H9 (cell line): ENCODE data around the gene FAM204A. TPM values are rescaled to one million over a fixed set of nuclear protein-coding genes. Genes with fewer than 3 reads are reported as not detected.

ENCODE experiments used
- DNase-seq: peaks from one replicate; pipeline ENCODE4 v3.0.0-alpha.2; 2017
- H2AFZ ChIP-seq: one replicate; pipeline ENCODE4 v1.6.1; 2013; ENCODE audit warnings: mild to moderate bottlenecking, low read length, control low read depth, moderate library complexity
- H2AK5ac ChIP-seq: 2 replicates; pipeline ENCODE4 v1.6.1; 2013; ENCODE audit warnings: low read length, control low read depth, mixed read lengths; ENCODE audit not compliant: insufficient read length
- H2BK120ac ChIP-seq: one replicate; pipeline ENCODE4 v1.6.1; 2013; ENCODE audit warnings: low read depth, mild to moderate bottlenecking, low read length, control low read depth, inconsistent platforms; ENCODE audit not compliant: poor library complexity, severe bottlenecking
- H2BK12ac ChIP-seq: 2 replicates; pipeline ENCODE4 v1.6.1; 2013; ENCODE audit warnings: low read length, control low read depth, mixed read lengths, low read depth; ENCODE audit not compliant: insufficient read length
- H2BK15ac ChIP-seq: 2 replicates; pipeline ENCODE4 v1.6.1; 2013; ENCODE audit warnings: low read depth, low read length, control low read depth
- H2BK20ac ChIP-seq: one replicate; pipeline ENCODE4 v1.6.1; 2013; ENCODE audit warnings: low read depth, mild to moderate bottlenecking, low read length, control low read depth, inconsistent platforms; ENCODE audit not compliant: poor library complexity, severe bottlenecking
- H2BK5ac ChIP-seq: 2 replicates; pipeline ENCODE4 v1.6.1; 2013; ENCODE audit warnings: low read length, control low read depth, mixed read lengths; ENCODE audit not compliant: insufficient read length
- H3K14ac ChIP-seq: 2 replicates; pipeline ENCODE4 v1.6.1; 2013; ENCODE audit warnings: low read length, control low read depth; ENCODE audit not compliant: insufficient read depth
- H3K18ac ChIP-seq: 2 replicates; pipeline ENCODE4 v1.6.1; 2013; ENCODE audit warnings: low read depth, mild to moderate bottlenecking, mixed read lengths, low read length, control low read depth; ENCODE audit not compliant: insufficient read length
- H3K23ac ChIP-seq: 2 replicates; pipeline ENCODE4 v1.6.1; 2013; ENCODE audit warnings: low read length, control low read depth, mixed read lengths, low read depth; ENCODE audit not compliant: insufficient read length
- H3K23me2 ChIP-seq: 2 replicates; pipeline ENCODE4 v1.6.1; 2013; ENCODE audit warnings: low read depth, mild to moderate bottlenecking, mixed read lengths, low read length, control low read depth; ENCODE audit not compliant: insufficient read length, poor library complexity, severe bottlenecking
- H3K27ac ChIP-seq: 2 replicates; pipeline ENCODE4 v1.5.1; 2013; ENCODE audit warnings: low read length, control low read depth, mixed read lengths, low read depth; ENCODE audit not compliant: insufficient read length
- H3K27me3 ChIP-seq: 2 replicates; pipeline ENCODE4 v1.6.1; 2013; ENCODE audit warnings: low read length, control low read depth, inconsistent platforms; ENCODE audit not compliant: insufficient read depth
- H3K4ac ChIP-seq: 2 replicates; pipeline ENCODE4 v1.6.1; 2013; ENCODE audit warnings: low read depth, mild to moderate bottlenecking, control low read depth, inconsistent platforms, low read length, moderate library complexity
- H3K4me1 ChIP-seq: 2 replicates; pipeline ENCODE4 v1.6.1; 2013; ENCODE audit warnings: low read length, control low read depth, inconsistent platforms; ENCODE audit not compliant: insufficient read depth
- H3K4me2 ChIP-seq: 2 replicates; pipeline ENCODE4 v1.6.1; 2013; ENCODE audit warnings: low read length, control low read depth, mixed read lengths; ENCODE audit not compliant: insufficient read length, insufficient read depth
- H3K56ac ChIP-seq: 2 replicates; pipeline ENCODE4 v1.6.1; 2013; ENCODE audit warnings: low read depth, mild to moderate bottlenecking, mixed read lengths, low read length, control low read depth; ENCODE audit not compliant: insufficient read length
- H3K79me1 ChIP-seq: 2 replicates; pipeline ENCODE4 v1.6.1; 2013; ENCODE audit warnings: low read depth, mild to moderate bottlenecking, moderate library complexity, low read length, control low read depth, inconsistent platforms; ENCODE audit not compliant: insufficient read depth, poor library complexity, severe bottlenecking
- H3K79me2 ChIP-seq: 2 replicates; pipeline ENCODE4 v1.6.1; 2013; ENCODE audit warnings: low read length, control low read depth, inconsistent platforms; ENCODE audit not compliant: insufficient read depth
- H3K9ac ChIP-seq: 2 replicates; pipeline ENCODE4 v1.6.1; 2013; ENCODE audit warnings: low read length, control low read depth, mixed read lengths; ENCODE audit not compliant: insufficient read length; ENCODE audit errors: extremely low read depth
- H3K9me3 ChIP-seq: one replicate; pipeline ENCODE4 v1.6.1; 2013; ENCODE audit warnings: low read depth, low read length, inconsistent platforms; ENCODE audit not compliant: control insufficient read depth
- H3T11ph ChIP-seq: one replicate; pipeline ENCODE4 v1.6.1; 2013; ENCODE audit warnings: mild to moderate bottlenecking, low read length, control low read depth, inconsistent platforms
- H4K20me1 ChIP-seq: one replicate; pipeline ENCODE4 v1.6.1; 2013; ENCODE audit not compliant: control insufficient read depth, insufficient read length, insufficient read depth
- H4K5ac ChIP-seq: 2 replicates; pipeline ENCODE4 v1.6.1; 2013; ENCODE audit warnings: low read depth, mild to moderate bottlenecking, mixed read lengths, low read length, control low read depth; ENCODE audit not compliant: insufficient read length
- H4K8ac ChIP-seq: replicated peaks from 2 replicates; pipeline ENCODE4 v1.6.1; 2013; ENCODE audit warnings: low read length, control low read depth, mixed read lengths, low read depth; ENCODE audit not compliant: insufficient read length
- H4K91ac ChIP-seq: 2 replicates; pipeline ENCODE4 v1.6.1; 2013; ENCODE audit warnings: low read depth, mild to moderate bottlenecking, moderate library complexity, mixed read lengths, low read length, control low read depth; ENCODE audit not compliant: insufficient read length
- H3K27ac Mint-ChIP-seq, 3 experiments: 2 replicates in 2 of 3; 3 replicates in 1 of 3; pipeline ENCODE4 v1.8.0; 2020 to 2021; ENCODE audit warnings: mixed read lengths in 3 of 3, mild to moderate bottlenecking in 1 of 3, moderate library complexity in 1 of 3
- H3K27me3 Mint-ChIP-seq: 2 replicates; pipeline ENCODE4 v1.8.0; 2021; ENCODE audit warnings: low read depth, mild to moderate bottlenecking, moderate library complexity, mixed read lengths
- H3K36me3 Mint-ChIP-seq, 3 experiments: 2 replicates in 2 of 3; 3 replicates in 1 of 3; pipeline ENCODE4 v1.8.0; 2020 to 2021; ENCODE audit warnings: low read depth in 3 of 3, mixed read lengths in 3 of 3; ENCODE audit not compliant: insufficient read depth in 1 of 3
- H3K4me1 Mint-ChIP-seq, 2 experiments: 2 replicates each; pipeline ENCODE4 v1.8.0; 2020; ENCODE audit warnings: mixed read lengths in 2 of 2
- H3K4me3 Mint-ChIP-seq, 2 experiments: 2 replicates in 1 of 2; 3 replicates in 1 of 2; pipeline ENCODE4 v1.8.0; 2020 to 2021; ENCODE audit warnings: mild to moderate bottlenecking in 2 of 2, mixed read lengths in 2 of 2, moderate library complexity in 1 of 2
- H3K9me3 Mint-ChIP-seq, 2 experiments: 2 replicates in 1 of 2; 3 replicates in 1 of 2; pipeline ENCODE4 v1.8.0; 2020; ENCODE audit warnings: mild to moderate bottlenecking in 2 of 2, mixed read lengths in 2 of 2, moderate library complexity in 1 of 2
- CTCF ChIP-seq: fragments of 200-600 bp; sonication (generic); conservative IDR thresholded peaks from 3 replicates; pipeline ENCODE4 v1.8.0; 2021; ENCODE audit warnings: antibody characterized with exemption, mild to moderate bottlenecking
- WGBS: extraction: QIAGEN DNeasy Blood & Tissue Kit; methylation state at CpG from one replicate; pipeline ENCODE4 v1.1.7; 2013; ENCODE audit warnings: missing lambda C conversion rate, low lambda C conversion rate, mixed read lengths; ENCODE audit not compliant: insufficient read length; ENCODE audit errors: extremely low coverage; 5-methylcytosine and 5-hydroxymethylcytosine counted together
- total RNA-seq: library from RNA; stranded (reverse); gene quantifications from 2 replicates; pipeline ENCODE4 v1.2.1, GENCODE V29; 2021

FAM204A gene
- total RNA-seq, 1 experiment from 2014 or later: 42.5 TPM

GRCh38 chr10:118337356-118337755, 4.8 kb downstream of the FAM204A start:
- no peak overlapping the region for H3K9ac ChIP-seq
- H3K4ac ChIP-seq: no peak overlapping the region
- Mint-ChIP-seq H3K27me3 (no peaks in the 10 kb centered on the region), H3K9me3 (no peaks in the 10 kb centered on the region; a peak in 1 of 5 replicates), H3K36me3 (peaks cover 10 to 24% (median 23%) of the 10 kb centered on the region in 3 experiments; a peak in 6 of 7 replicates), H3K4me1 (peaks cover 8 to 9% of the 10 kb centered on the region in 2 experiments; a peak in 3 of 4 replicates), H3K4me3 (no peak overlapping the region), H3K27ac (no peak overlapping the region)
- H2BK12ac ChIP-seq: no peak overlapping the region
- peaks cover 3% of the 10 kb centered on the region for H3K23me2 ChIP-seq
- H3K27me3 ChIP-seq: no peaks in the 10 kb centered on the region
- no peaks in the 10 kb centered on the region for H4K20me1 ChIP-seq
- no peak overlapping the region for H2AFZ ChIP-seq
- no peak overlapping the region for H4K91ac ChIP-seq
- no peak overlapping the region for H2BK20ac ChIP-seq
- no peak overlapping the region for H2AK5ac ChIP-seq
- H3K79me1 ChIP-seq: no peaks in the 10 kb centered on the region
- H2BK120ac ChIP-seq: no peak overlapping the region
- no peaks in the 10 kb centered on the region; the same call in 1 of the 2 replicates for H3K79me2 ChIP-seq
- H3K14ac ChIP-seq: no peak overlapping the region
- H2BK15ac ChIP-seq: no peak overlapping the region
- no peak overlapping the region for H3K27ac ChIP-seq
- no peak overlapping the region for H4K8ac ChIP-seq
- H4K5ac ChIP-seq: no peak overlapping the region
- no peak for DNase-seq
- 0 out of 2 replicates have a peak, but pooled peaks cover under 1% of the 10 kb centered on the region for H3K4me1 ChIP-seq
- H3K4me2 ChIP-seq: no peak overlapping the region
- H3T11ph ChIP-seq: no peak overlapping the region
- H3K18ac ChIP-seq: no peak overlapping the region
- no peak overlapping the region for H3K56ac ChIP-seq
- no CpG with 5 or more reads among the region's 1 CpG for WGBS
- no peak overlapping the region for H2BK5ac ChIP-seq
- H3K23ac ChIP-seq: no peak overlapping the region
- no peak for TF ChIP-seq CTCF
- no peaks in the 10 kb centered on the region for H3K9me3 ChIP-seq
